MM.1S (cell line): ENCODE results near the gene HADHB.
"Not testable (repeated sequence)": the region's sequence is repeated elsewhere in the genome, so short reads cannot be mapped to it uniquely, and the experiment has no call there.

ENCODE experiments used
- DNase-seq: peaks from one replicate; pipeline ENCODE4 v3.0.0-alpha.2; 2015
- H2AFZ ChIP-seq: fragments of 300-600 bp; sonication (generic); 2 replicates; pipeline ENCODE4 v1.6.0; 2016; ENCODE audit warnings: antibody characterized with exemption, low read length
- H3F3A ChIP-seq: fragments of 300-600 bp; sonication (generic); 2 replicates; pipeline ENCODE4 v1.6.1; 2016; ENCODE audit warnings: mild to moderate bottlenecking, antibody characterized with exemption, low read length, moderate library complexity, mixed read lengths; ENCODE audit not compliant: insufficient read depth
- H3K27ac ChIP-seq: fragments of 300-600 bp; sonication (generic); 2 replicates; pipeline ENCODE4 v1.5.1; 2016; ENCODE audit warnings: mild to moderate bottlenecking, low read length
- H3K27me3 ChIP-seq: fragments of 300-600 bp; sonication (generic); replicated peaks from 2 replicates; pipeline ENCODE4 v1.6.0; 2016; ENCODE audit warnings: low read length; ENCODE audit not compliant: insufficient read depth
- H3K36me3 ChIP-seq: fragments of 300-600 bp; sonication (generic); replicated peaks from 2 replicates; pipeline ENCODE4 v1.6.1; 2016; ENCODE audit warnings: mild to moderate bottlenecking, low read length, mixed read lengths; ENCODE audit not compliant: insufficient read depth
- H3K4me1 ChIP-seq: fragments of 300-600 bp; sonication (generic); 2 replicates; pipeline ENCODE4 v1.6.1; 2016; ENCODE audit warnings: low read length, mixed read lengths
- H3K4me2 ChIP-seq: fragments of 300-600 bp; sonication (generic); 2 replicates; pipeline ENCODE4 v1.6.0; 2016; ENCODE audit warnings: low read depth, low read length
- H3K4me3 ChIP-seq: fragments of 300-600 bp; sonication (generic); 2 replicates; pipeline ENCODE4 v1.5.1; 2016; ENCODE audit warnings: low read length, mixed read lengths
- H3K79me2 ChIP-seq: fragments of 300-600 bp; sonication (generic); 2 replicates; pipeline ENCODE4 v1.6.1; 2016; ENCODE audit warnings: mixed run types, low read length, mixed read lengths
- H3K9ac ChIP-seq: fragments of 300-600 bp; sonication (generic); 2 replicates; pipeline ENCODE4 v1.6.1; 2016; ENCODE audit warnings: low read length, mixed read lengths
- H3K9me2 ChIP-seq: fragments of 300-600 bp; sonication (generic); replicated peaks from 2 replicates; pipeline ENCODE4 v1.6.1; 2016; ENCODE audit warnings: mild to moderate bottlenecking, low read length, mixed read lengths; ENCODE audit not compliant: insufficient read depth
- H3K9me3 ChIP-seq: fragments of 300-600 bp; sonication (generic); replicated peaks from 2 replicates; pipeline ENCODE4 v1.6.1; 2016; ENCODE audit warnings: mild to moderate bottlenecking, low read length, mixed read lengths; ENCODE audit not compliant: insufficient read depth
- H4K20me1 ChIP-seq: fragments of 300-600 bp; sonication (generic); 2 replicates; pipeline ENCODE4 v1.6.1; 2016; ENCODE audit warnings: mild to moderate bottlenecking, low read length, moderate library complexity, mixed read lengths; ENCODE audit not compliant: insufficient read depth
- CTCF ChIP-seq: fragments of 300-600 bp; sonication (generic); IDR thresholded peaks from 2 replicates; pipeline ENCODE4 v1.5.1; 2016; ENCODE audit warnings: antibody characterized with exemption, low read length, mixed read lengths
- EZH2 ChIP-seq: fragments of 300-600 bp; sonication (generic); optimal IDR thresholded peaks from 2 replicates; pipeline ENCODE3; 2017; ENCODE audit warnings: low read depth, mild to moderate bottlenecking, antibody characterized with exemption, low read length, mixed read lengths
- EZH2phosphoT487 ChIP-seq: fragments of 300-600 bp; sonication (generic); IDR thresholded peaks from 2 replicates; pipeline ENCODE4 v1.6.1; 2018; ENCODE audit warnings: antibody characterized with exemption, low read length

Gene HADHB

GRCh38 chr2:26326514-26326913, 81.8 kb downstream of the HADHB start:
- H3K9me3 ChIP-seq: no peaks in the 10 kb centered on the region
- no peak overlapping the region for H3K4me2 ChIP-seq
- H3K9ac ChIP-seq: no peak overlapping the region
- no peaks in the 10 kb centered on the region for H3K79me2 ChIP-seq
- H2AFZ ChIP-seq: no peak overlapping the region
- no peaks in the 10 kb centered on the region for H3K36me3 ChIP-seq
- no peak overlapping the region for H3K27ac ChIP-seq
- DNase-seq: no peak
- no peaks in the 10 kb centered on the region for H4K20me1 ChIP-seq
- peaks cover 55% of the 10 kb centered on the region for H3K4me1 ChIP-seq
- TF ChIP-seq EZH2phosphoT487 (no peak), CTCF (no peak), EZH2 (no peak)
- H3K27me3 ChIP-seq: no peaks in the 10 kb centered on the region
- no peak overlapping the region for H3K4me3 ChIP-seq
- peaks cover 24% of the 10 kb centered on the region for H3F3A ChIP-seq
- H3K9me2 ChIP-seq: no peaks in the 10 kb centered on the region

- no peak overlapping the region; the same call in 1 of the 2 replicates for H3K9ac ChIP-seq
- H3K4me1 ChIP-seq: peaks cover 55% of the 10 kb centered on the region
- no peaks in the 10 kb centered on the region for H3K27me3 ChIP-seq
- H4K20me1 ChIP-seq: no peaks in the 10 kb centered on the region
- H3K79me2 ChIP-seq: no peaks in the 10 kb centered on the region
- H3K36me3 ChIP-seq: no peaks in the 10 kb centered on the region
- no peak overlapping the region for H3K4me3 ChIP-seq
- peak overlapping the region; percentile 49; the same call in 1 of the 2 replicates for H3K27ac ChIP-seq
- no peaks in the 10 kb centered on the region for H3K9me3 ChIP-seq
- peak overlapping the region; percentile 52 for H2AFZ ChIP-seq
- TF ChIP-seq EZH2 (no peak), EZH2phosphoT487 (no peak), CTCF (no peak)
- peaks cover 24% of the 10 kb centered on the region for H3F3A ChIP-seq
- no peaks in the 10 kb centered on the region for H3K9me2 ChIP-seq
- peak overlapping the region; percentile 50; the same call in 1 of the 2 replicates for H3K4me2 ChIP-seq
- no peak for DNase-seq
Observed at GRCh38 chr2:26327291-26328272, 82.8 kb downstream of the HADHB start.

GRCh38 chr2:26329083-26329482, 84.3 kb downstream of the HADHB start:
- H3K27me3 ChIP-seq, DNase-seq, H3K9me3 ChIP-seq, H3K36me3 ChIP-seq, H3K9me2 ChIP-seq, H3K4me3 ChIP-seq, H2AFZ ChIP-seq, H3K9ac ChIP-seq, H3K79me2 ChIP-seq, H4K20me1 ChIP-seq: not testable (repeated sequence)
- H3K4me1 ChIP-seq: peaks cover 55% of the 10 kb centered on the region
- H3F3A ChIP-seq: peaks cover 24% of the 10 kb centered on the region
- peak overlapping the region; percentile 49; the same call in 1 of the 2 replicates for H3K27ac ChIP-seq
- peak overlapping the region; percentile 50 for H3K4me2 ChIP-seq

- no peak overlapping the region for H3K4me3 ChIP-seq
- peak overlapping the region; percentile 49; the same call in 1 of the 2 replicates for H3K27ac ChIP-seq
- no peaks in the 10 kb centered on the region for H3K9me3 ChIP-seq
- no peaks in the 10 kb centered on the region for H4K20me1 ChIP-seq
- H3K4me1 ChIP-seq: peaks cover 51% of the 10 kb centered on the region
- H3K4me2 ChIP-seq: peak overlapping the region; percentile 30; the same call in 1 of the 2 replicates
- no peaks in the 10 kb centered on the region for H3K36me3 ChIP-seq
- H3K9me2 ChIP-seq: no peaks in the 10 kb centered on the region
- no peak overlapping the region for H3K9ac ChIP-seq
- peak; percentile 88 for DNase-seq
- no peaks in the 10 kb centered on the region for H3K27me3 ChIP-seq
- H3K79me2 ChIP-seq: no peaks in the 10 kb centered on the region
- H3F3A ChIP-seq: peaks cover 24% of the 10 kb centered on the region
- H2AFZ ChIP-seq: peak overlapping the region; percentile 49
- TF ChIP-seq EZH2 (no peak), EZH2phosphoT487 (no peak), CTCF (peak; percentile 94)
Observed at GRCh38 chr2:26330114-26330549, 85.4 kb downstream of the HADHB start.
